GM23338 (cell line): ENCODE measurements around the gene SOWAHB. TPM values are rescaled to one million over a fixed set of nuclear protein-coding genes. Genes with fewer than 3 reads are reported as not detected.

Experiments used
- polyA plus RNA-seq: library from polyadenylated mRNA; unstranded; fragments of >200 nt; fragmentation: Nextera tagmentation; extraction: Ambion mirVana; gene quantifications from 2 replicates; pipeline ENCODE4 v1.2.1, GENCODE V29; 2016
- total RNA-seq: library from RNA; depleted of rRNA; stranded (reverse); fragments of >200 nt; shearing (Covaris generic); gene quantifications from 2 replicates; pipeline ENCODE4 v1.2.3, GENCODE V29; 2014; rRNA removed

Gene SOWAHB
- total and polyA plus RNA-seq, 2 experiments from 2014 or later = 0.08 to 2.8 TPM

Other genes with a start within 250 kb of the SOWAHB start
- gene SEPTIN11, start 51.6 kb upstream of the SOWAHB start, total RNA-seq = 72.0 and 81.6 TPM in 2 replicates
- gene SEPTIN11, start 51.6 kb upstream of the SOWAHB start, polyA plus RNA-seq = 57.3 and 80.0 TPM in 2 replicates
- gene CCNI, start 177.8 kb upstream of the SOWAHB start, total RNA-seq = 207 and 225 TPM in 2 replicates
- 233 and 248 TPM in 2 replicates for gene CCNI, start 177.8 kb upstream of the SOWAHB start, polyA plus RNA-seq